Posterior cingulate gyrus (tissue), 11 donors: ENCODE results near the gene ARL10.
A peak's percentile ranks its signal among the peaks of the same experiment; 100 is the strongest.

Experiments
- DNase-seq, 10 donors: peaks; one replicate each; pipeline versions ENCODE4 v3.0.0 to v3.0.0-alpha.2; 2020 to 2021; ENCODE audit warnings: mixed read lengths in 3 of 10
- intact Hi-C: fragments of 100-400 bp; cut with DNase I; formaldehyde crosslinking; loops from one replicate; pipeline ENCODE4 v1.15.1; 2023

ARL10 gene

DNA sequence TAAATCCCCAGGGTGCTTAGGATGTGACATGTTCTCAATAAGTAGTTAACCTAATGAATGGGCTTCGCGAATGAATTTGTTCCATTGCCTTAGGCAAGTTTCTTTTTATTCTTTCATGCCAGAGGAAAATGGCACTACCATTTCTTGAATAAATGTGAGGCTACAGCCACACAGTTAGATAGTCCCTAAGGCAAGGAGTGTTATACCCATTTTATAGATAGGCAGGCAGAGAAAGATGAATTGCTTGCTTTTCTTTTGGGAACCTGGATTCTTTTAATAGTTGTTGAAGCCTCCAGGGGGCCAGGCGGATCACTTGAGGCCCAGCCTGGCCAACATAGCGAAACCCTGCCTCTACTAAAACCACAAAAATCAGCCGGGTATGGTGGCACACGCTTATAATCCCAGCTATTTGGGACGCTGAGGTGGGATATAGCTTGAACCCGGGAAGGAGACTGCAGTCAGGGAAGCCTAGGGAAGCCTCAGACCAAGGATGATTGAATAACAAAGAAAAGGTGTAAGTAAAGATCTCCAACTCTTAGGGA is 22.2 kb downstream of the ARL10 start:
- DNase-seq: peak in 1 of 10 donors; percentile 22
- intact Hi-C loops: loop anchor here (10.0 kb wide), 1 partner anchor 147 kb away; the partner anchor contains the start of gene RNF44

DNA sequence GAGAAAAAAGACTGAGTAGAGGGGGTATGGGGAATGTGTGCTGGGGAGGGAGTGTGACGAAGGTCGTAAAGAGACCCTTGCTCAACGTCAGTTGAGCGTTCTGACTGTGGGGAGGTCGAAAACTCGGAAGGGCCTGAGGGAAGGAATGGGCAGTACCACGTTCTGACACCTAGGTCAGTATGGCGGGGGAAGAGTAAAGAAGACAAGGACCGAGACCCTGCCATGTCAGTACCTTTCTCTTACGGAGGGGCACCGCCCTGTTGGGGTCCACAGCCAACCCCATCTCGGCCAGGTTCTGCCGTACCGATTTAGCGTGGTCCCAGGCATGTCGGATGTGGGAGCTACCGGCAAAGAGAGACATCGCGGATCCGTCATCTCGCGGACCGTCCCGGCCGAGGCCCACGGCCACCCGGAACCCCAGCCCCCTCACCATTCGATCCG is 22.7 kb downstream of the ARL10 start:
- DNase-seq: no peak
- intact Hi-C loops: loop anchor here (2.0 to 10.0 kb wide), 2 partner anchors 61 to 147 kb away; partner anchors contain the start of genes FAF2 and RNF44

DNA sequence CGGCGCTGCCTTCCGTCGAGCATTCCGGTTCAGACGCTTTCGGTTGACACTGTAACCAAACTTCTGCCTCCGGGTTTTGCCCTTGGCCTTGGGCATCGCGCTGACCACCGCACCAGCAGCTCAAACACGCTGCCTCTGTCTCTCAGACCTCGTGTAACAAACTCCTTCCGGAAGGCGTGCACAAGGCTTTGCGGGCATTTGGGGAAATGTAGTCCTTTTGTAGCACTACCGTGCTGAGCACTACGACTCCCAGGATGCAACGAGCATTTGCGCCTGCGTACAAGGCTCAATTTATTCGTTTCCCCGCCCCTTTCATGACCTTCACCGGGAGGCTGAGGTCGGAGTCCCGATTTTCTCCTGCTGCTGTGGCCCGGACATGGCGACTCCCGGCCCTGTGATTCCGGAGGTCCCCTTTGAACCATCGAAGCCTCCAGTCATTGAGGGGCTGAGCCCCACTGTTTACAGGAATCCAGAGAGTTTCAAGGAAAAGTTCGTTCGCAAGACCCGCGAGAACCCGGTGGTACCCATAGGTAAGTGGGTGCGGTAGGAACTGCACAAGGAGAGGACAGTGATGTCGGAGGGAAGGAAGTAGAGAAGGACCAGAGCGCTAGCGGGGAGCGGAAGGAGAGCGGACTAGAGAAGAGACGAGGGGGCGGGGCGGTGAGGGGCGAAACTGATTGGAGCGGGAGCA is 23.3 kb downstream of the ARL10 start, which contains the start of the genes HIGD2A and NOP16:
HIGD2A (plus strand) TSS at position 308 of the 691 bp plus-strand sequence; CDS start at position 377, 69 bp downstream.
NOP16 (minus strand) TSS at position 155 of the 691 bp plus-strand sequence; CDS start at position 96, 59 bp downstream.
- intact Hi-C loops: loop anchor here (1.0 to 10.0 kb wide), 3 partner anchors 27 to 146 kb away; partner anchors contain the start of genes FAF2, KIAA1191 and RNF44
- peak; percentile 96 to 99 (median 98) for DNase-seq

DNA sequence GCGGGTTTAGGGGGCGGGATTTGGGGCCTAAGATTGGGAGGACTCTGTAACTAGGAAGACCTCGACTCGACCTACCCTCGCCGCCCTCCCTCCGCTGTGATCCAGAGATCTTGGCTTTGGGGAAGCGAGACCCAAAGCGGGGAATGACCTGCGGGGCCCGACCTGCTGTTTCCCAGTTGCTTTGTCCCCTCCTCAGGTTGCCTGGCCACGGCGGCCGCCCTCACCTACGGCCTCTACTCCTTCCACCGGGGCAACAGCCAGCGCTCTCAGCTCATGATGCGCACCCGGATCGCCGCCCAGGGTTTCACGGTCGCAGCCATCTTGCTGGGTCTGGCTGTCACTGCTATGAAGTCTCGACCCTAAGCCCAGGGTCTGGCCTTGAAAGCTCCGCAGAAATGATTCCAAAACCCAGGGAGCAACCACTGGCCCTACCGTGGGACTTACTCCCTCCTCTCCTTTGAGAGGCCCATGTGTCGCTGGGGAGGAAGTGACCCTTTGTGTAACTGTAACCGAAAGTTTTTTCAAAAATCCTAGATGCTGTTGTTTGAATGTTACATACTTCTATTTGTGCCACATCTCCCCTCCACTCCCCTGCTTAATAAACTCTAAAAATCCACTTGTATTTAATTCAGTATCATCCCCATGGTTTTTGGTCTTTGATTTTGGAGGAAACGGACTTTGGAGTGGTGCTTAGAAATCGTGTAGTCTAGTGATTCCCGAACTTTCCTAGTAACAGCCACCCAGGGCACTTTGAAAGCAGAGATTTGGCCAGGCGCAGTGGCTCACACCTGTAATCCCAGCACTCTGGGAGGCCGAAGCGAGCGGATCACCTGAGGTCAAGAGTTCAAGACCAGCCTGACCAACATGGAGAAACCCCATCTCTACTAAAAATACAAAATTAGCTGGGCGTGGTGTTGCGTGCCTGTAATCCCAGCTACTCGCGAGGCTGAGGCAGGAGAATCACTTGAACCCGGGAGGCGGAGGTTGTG is 24.1 kb downstream of the ARL10 start:
- intact Hi-C loops: loop anchor here (1.0 to 10.0 kb wide), 3 partner anchors 28 to 145 kb away; partner anchors contain the start of genes FAF2, KIAA1191 and RNF44
- DNase-seq: peak in 1 of 10 donors; percentile 43

DNA sequence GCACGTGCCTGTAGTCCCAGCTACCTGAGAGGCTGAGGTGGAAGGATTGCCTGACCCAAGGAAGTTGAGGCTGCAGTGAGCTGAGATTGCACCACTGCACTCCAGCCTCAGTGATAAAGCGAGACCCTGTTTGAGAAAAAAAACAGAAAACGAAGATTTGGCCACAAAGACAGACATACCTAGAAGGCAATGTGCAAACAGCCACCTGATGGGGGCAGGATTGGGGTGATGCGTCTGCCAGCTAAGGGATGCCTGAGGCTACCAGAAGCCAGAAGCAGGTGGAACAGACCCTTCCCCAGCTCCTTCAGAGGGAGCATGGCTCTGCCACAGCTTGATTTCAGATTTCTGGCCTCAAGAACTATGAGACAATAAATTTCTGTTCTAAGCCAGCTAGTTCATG is 26.2 kb downstream of the ARL10 start:
- intact Hi-C loops: no loop called here
- peak in 1 of 10 donors; percentile 41 for DNase-seq

DNA sequence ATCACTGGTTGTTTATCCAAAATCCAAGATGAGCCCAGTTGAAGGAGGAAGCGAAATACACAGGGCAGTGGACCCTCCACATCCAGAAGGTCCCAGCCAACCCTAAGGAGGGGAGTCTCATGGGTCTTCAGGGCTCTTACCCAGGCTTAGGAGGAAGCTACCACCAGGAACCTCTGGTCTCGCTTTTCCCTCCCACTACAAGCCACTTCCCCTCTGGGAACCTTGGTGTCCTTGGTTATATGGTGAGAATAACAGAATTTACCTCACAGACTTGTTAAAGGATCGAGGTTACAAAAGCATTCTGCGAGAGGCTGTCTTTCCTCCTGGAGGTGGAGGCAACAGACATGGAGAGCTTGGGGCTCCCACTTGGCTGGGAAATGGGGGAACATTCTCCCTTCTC is 26.7 kb downstream of the ARL10 start:
- intact Hi-C loops: no loop called here
- peak in 1 of 10 donors; percentile 12 for DNase-seq

DNA sequence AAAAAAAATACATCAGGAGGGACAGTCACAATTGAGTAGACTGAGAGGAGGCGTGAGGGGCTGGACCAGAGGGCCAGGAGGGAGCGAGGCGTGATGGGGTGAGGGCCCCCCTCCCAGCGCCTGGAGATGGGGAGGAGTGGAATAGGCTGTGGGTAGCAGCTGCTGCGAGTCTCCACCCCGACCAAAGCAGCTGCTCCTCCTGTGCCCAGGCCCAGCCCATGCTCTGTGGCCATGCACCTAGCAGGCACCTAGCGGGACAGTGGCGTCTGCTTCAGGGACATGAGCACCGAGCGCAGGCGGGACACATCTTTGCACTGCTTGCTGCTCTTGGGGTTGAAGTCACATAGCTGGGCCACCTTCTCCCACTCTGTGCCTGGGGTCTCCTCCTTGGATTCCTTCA is 27.2 kb downstream of the ARL10 start:
- intact Hi-C loops: no loop called here
- DNase-seq: peak in 1 of 10 donors; percentile 74

DNA sequence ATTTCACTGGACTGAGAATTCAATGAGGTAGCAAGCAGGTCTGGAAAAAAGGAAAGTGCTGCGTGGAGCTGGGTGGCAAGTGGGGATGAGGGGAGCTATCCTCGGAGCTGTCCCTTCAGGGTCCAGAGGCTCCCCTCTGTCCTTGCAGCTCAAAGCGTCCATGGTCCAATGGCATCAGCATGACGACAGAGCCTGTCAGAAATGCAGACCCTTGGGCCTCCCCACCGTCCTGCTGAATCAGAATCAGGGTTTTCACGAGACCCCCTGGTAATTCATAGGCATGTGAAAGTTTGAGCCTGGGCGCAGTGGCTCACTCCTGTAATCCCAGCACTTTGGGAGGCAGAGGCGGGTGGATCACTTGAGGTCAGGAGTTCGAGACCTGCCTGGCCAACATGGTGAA is 28.8 kb downstream of the ARL10 start:
- intact Hi-C loops: no loop called here

DNA sequence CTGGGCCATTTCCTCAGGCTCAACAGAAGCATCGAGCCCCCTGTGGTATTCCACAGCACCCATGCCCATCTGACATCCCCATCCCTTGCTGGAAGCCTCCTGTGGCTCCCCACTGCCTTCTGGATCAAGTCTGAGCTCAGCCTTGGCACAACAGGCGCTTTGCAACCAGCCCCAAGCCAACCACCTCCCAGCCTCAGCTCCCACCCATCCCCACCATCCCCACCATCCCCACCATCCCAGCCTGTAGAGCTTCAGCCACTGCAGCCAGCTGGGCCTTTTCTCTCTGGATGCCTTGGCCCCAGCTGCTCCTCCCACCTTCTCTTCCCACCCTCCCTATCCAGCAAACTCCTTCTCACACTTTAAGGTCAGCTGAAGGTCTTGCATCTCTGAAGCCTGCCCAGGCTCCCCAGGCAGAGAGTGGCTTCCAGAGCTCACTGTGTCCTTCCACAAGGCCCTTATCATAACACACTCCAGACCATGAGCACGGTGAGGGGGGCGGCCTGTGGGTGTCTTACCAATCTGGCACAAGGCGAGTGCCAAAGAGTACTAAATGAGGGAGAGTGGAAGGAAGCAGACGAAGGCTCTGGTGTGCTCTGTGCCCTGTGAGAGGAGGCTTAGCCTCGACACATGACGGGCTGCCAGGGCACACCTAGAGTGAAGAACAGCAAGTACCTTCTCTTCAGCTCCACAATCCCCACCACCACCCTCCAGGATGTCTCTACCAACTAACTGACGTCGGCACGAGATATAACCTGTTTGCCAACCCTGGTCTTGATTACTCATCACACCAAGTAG is 29.8 kb downstream of the ARL10 start:
- DNase-seq: peak in 1 of 10 donors; percentile 85
- intact Hi-C loops: no loop called here

More for the DNA sequence above, 28.8 kb downstream of the ARL10 start:
- DNase-seq: peak in 1 of 10 donors; percentile 65

DNA sequence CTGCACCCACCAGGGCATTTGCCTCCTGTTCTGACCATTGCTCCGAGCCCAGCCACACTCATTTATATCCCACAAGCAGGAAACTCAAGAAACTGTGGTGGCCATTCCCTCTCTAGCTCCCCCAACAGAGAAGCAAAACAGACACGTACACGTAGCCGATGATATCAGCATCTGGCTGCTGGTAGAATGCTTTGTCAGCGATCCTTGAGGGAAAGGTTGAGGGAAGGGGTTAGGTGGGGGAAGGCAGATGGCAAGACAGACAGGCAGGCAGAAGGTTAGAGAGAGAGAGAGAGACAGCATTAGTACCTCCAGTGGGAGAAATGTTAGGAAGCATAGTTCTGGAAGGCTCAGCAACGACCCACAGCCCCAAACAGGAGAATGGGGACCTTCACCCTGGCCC is 31.0 kb downstream of the ARL10 start:
- DNase-seq: peak in 1 of 10 donors; percentile 57
- intact Hi-C loops: no loop called here

DNA sequence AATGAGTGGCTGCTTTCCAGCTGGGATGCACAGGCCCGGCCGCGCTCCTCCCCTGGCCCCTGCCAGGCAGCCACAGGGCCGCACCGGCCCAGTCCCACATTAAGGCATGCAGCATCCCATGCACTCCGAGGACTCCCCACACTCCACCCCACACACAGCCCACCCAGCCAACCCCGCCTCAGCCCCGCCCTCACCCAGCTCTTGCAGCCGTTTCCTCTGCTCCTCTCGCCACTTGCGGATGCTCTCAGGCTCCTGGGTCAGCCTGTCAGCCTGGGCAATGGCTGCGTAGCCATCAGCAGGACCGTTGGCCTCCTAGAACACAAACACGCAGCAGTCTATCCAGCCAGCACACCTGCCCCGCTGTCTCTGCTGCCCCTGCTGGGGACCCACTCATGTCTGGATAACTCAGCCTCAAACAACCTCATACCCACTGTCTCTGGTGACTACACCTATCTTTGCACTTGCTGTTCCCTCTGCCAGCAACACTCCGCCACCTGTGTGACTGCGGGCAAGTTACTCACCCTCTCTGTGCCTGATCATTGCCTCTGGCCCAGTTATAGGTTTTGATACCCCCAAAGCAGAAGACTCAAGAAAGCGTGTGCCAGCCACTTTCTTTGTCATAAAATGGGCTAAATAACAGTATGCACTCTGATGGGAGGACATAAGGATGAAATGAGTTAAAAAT is 32.6 kb downstream of the ARL10 start:
- intact Hi-C loops: no loop called here
- DNase-seq: peak in 1 of 10 donors; percentile 57

DNA sequence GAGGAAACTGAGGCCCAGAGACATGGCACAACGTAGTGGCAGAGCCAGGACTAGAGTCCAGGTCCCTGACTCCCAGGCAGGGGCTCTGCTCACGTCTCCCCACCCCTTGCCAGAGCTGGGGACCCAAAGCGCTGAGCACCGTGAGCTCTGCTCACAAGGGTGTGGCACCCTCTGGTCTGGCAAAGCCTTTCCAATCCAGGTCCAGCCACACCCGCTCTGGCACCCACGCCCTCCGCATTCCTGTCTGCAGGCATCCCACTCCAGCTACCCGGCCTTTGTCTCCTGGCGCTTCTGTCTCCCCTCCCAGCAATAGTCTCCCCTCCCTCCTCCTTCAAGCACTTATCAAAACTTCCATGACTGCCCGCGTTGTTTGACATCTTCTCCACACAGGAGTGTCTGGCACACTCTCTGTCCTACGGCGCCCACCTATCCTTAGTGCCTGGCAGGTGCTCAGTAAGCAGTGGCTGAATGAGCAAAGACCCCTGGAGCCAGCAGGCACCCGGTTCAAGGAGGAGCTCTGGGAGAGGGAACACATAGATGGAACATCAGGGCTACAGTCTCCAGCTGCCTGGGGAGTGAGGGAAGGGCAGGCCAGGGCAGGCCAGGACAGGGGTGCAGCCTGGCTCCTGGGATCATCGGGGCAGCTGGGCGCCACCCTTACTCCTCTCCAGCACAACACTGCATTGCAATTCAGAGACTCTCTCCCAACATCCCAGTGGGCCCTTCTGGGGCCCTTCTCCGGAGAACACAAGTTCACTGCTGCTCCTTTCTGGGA is 35.3 kb downstream of the ARL10 start:
- DNase-seq: peak in 1 of 10 donors; percentile 74
- intact Hi-C loops: no loop called here

DNA sequence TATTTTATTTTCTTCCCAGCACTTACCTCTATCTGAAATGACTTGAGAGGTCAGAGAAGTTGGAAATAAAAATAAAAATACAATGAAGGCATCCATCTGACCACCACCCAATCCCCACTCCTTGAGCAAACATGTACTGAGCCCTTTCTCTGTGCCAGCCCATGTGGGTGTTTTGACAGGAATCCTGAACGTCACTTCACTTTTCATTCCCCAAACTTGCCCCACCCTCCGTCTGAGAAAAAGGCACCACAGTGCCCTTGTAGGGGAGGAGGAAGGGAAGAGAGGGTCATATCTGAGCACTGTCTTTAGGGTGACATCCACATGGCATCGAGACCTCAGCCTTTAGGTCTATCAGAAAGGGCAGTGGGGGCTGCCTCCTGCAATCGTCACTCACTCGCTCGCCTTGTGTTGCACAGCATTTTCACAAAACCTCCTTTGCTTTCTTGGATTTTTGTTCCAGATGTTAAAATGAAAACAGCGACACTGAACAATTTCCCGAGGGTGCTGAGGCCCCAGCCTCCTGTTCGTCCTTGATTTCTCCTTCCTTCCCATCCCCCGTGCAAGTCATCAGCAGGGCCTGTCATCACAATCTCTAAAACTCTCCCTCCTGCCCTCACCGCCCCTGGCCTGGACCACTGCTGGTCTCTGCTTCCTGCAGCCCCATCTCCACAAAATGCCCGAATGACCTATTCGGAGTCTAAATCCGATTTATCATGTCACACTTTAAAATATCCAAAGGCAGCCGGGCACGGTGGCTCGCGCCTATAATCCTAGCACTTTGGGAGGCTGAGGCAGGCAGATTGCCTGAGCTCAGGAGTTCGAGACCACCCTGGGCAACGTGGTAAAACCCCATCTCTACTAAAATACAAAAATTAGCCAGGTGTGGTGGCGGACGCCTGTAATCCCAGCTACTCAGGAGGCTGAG is 36.3 kb downstream of the ARL10 start:
- peak in 1 of 10 donors; percentile 43 for DNase-seq
- intact Hi-C loops: no loop called here

DNA sequence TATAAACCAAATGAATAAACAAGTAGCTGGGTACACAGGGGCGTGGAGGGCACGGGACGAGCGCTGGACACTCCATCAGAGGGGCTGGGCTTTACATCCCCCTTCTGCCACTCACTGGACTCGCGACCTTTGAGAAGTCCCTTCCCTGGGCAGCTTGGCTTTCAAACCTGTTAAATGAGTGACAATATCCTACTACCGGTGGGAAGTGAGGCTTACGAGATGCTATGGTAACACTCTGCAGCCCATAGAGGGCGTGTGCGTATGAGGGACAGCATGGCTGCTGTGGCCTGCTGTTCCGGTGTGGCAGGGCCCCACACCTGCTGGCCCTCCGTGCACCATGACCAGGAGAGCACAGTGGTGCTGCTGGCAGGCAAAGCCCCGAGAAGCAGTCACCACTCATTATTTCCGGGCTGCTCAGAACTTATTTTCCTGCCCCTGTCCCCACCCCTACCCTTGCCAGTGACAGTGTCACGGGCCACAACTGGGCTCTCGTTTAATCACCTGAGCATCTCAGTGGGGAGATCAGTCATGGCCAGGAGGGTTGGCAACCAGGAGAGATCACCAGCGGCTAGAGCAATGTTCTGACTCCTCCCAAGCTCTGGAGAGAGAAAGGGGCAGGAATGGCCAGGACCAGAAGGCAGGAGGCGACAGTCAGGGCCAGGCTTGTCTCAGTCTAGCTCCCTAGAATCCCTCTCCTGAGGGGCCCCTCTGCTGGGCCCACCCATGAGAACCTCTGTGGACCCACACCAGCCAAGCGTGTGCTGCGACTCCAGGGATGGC is 40.6 kb downstream of the ARL10 start:
- DNase-seq: peak in 1 of 10 donors; percentile 67
- intact Hi-C loops: no loop called here

DNA sequence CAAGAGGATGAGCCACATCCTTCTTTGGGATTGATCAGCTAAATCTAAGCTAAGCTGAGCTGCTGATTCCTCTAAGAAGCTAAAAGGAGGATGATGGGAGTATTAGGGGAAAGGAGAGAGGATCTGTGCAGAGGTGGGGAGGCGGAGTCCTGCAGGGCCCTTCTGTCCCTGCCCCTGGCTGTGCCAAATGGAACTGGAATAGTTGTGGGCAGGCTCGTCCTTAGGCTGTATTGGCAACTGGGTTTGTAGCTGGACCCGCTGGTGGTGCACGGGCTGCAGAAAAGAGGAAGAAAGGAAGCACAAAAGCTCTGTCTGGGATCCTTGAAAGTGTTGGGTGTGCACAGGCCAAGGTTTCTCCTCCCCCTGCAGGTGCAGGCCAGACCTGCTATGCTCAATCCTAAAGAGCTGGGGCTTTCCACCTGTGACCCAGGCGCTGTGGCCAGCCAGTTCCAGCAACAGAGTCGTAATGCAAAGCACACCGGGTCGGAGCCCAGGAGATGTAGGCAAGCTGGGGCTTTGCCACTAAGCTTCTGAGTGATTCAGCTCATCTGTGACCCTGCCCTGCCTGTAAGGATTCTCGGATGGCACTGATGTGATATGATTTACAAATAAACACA is 41.3 kb downstream of the ARL10 start:
- intact Hi-C loops: no loop called here
- DNase-seq: peak in 1 of 10 donors; percentile 46
